ENCODE results near the gene LRIT2.

Gene LRIT2

GRCh38 chr10:84241185-84241790 is 15.9 kb upstream of the LRIT2 start, which contains the start of gene LRIT1:
TSS of gene LRIT1 (minus strand) at chr10:84241546. CDS start at chr10:84241439, 107 bp downstream.
- Histone ChIP-seq H3K9me3 (ENCODE audit: control insufficient read depth, insufficient read depth, low read length) (no peaks in the 10 kb centered on the region), H3K36me3 (ENCODE audit: control insufficient read depth, low read length) (no peaks in the 10 kb centered on the region), H3F3A (ENCODE audit: control insufficient read depth, insufficient read depth) (no peaks in the 10 kb centered on the region), H3K4me2 (ENCODE audit: low read length) (no peak within 1 kb of the TSS), H3K9me2 (replicated peaks; ENCODE audit: control insufficient read depth, low read length) (no peaks in the 10 kb centered on the region), H3K4me3 (ENCODE audit: low read length) (no peak within 1 kb of the TSS), H3K27ac (ENCODE audit: low read depth, low read length) (no peak within 1 kb of the TSS), H4K20me1 (ENCODE audit: control insufficient read depth, insufficient read depth, low read depth, low read length) (no peaks in the 10 kb centered on the region), H3K27me3 (ENCODE audit: control insufficient read depth, low read length) (no peaks in the 10 kb centered on the region), H3K4me1 (ENCODE audit: control insufficient read depth, low read length) (no peaks in the 10 kb centered on the region), H3K79me2 (ENCODE audit: control insufficient read depth, low read length) (no peaks in the 10 kb centered on the region)
- TF ChIP-seq EZH2phosphoT487 (IDR thresholded peaks at IDR 0.05; ENCODE audit: borderline replicate concordance, low read length) (no peak), CTCF (IDR thresholded peaks at IDR 0.05; ENCODE audit: low read depth, low read length, poor library complexity, severe bottlenecking) (no peak)

- Histone ChIP-seq H3K79me2 (ENCODE audit: control insufficient read depth, low read length) (no peaks in the 10 kb centered on the region), H4K20me1 (ENCODE audit: control insufficient read depth, insufficient read depth, low read depth, low read length) (no peaks in the 10 kb centered on the region), H3K4me2 (ENCODE audit: low read length) (no peak overlapping the region), H3K9me3 (ENCODE audit: control insufficient read depth, insufficient read depth, low read length) (no peaks in the 10 kb centered on the region), H3K4me3 (ENCODE audit: low read length) (no peak overlapping the region), H3K36me3 (ENCODE audit: control insufficient read depth, low read length) (no peaks in the 10 kb centered on the region), H3K27me3 (ENCODE audit: control insufficient read depth, low read length) (no peaks in the 10 kb centered on the region), H3K27ac (ENCODE audit: low read depth, low read length) (no peak overlapping the region), H3K9me2 (replicated peaks; ENCODE audit: control insufficient read depth, low read length) (no peaks in the 10 kb centered on the region), H3K4me1 (ENCODE audit: control insufficient read depth, low read length) (no peaks in the 10 kb centered on the region), H3F3A (ENCODE audit: control insufficient read depth, insufficient read depth) (no peaks in the 10 kb centered on the region)
- TF ChIP-seq CTCF (IDR thresholded peaks at IDR 0.05; ENCODE audit: low read depth, low read length, poor library complexity, severe bottlenecking) (no peak), EZH2phosphoT487 (IDR thresholded peaks at IDR 0.05; ENCODE audit: borderline replicate concordance, low read length) (no peak)
Measured at GRCh38 chr10:84238909-84239308, 13.6 kb upstream of the LRIT2 start.

GRCh38 chr10:84237199-84238051 is 12.1 kb upstream of the LRIT2 start:
- H3K36me3 ChIP-seq (ENCODE audit: control insufficient read depth, low read length) = no peaks in the 10 kb centered on the region
- H3K27ac ChIP-seq (ENCODE audit: low read depth, low read length) = no peak overlapping the region
- H3F3A ChIP-seq (ENCODE audit: control insufficient read depth, insufficient read depth) = no peaks in the 10 kb centered on the region
- H3K9me3 ChIP-seq (ENCODE audit: control insufficient read depth, insufficient read depth, low read length) = no peaks in the 10 kb centered on the region
- H3K79me2 ChIP-seq (ENCODE audit: control insufficient read depth, low read length) = no peaks in the 10 kb centered on the region
- H3K27me3 ChIP-seq (ENCODE audit: control insufficient read depth, low read length) = no peaks in the 10 kb centered on the region
- no peaks in the 10 kb centered on the region for H4K20me1 ChIP-seq (ENCODE audit: control insufficient read depth, insufficient read depth, low read depth, low read length)
- no peak overlapping the region for H3K4me2 ChIP-seq (ENCODE audit: low read length)
- TF ChIP-seq EZH2phosphoT487 (IDR thresholded peaks at IDR 0.05; ENCODE audit: borderline replicate concordance, low read length) = no peak
- TF ChIP-seq CTCF (IDR thresholded peaks at IDR 0.05; ENCODE audit: low read depth, low read length, poor library complexity, severe bottlenecking) = peak; percentile 36
- H3K9me2 ChIP-seq (replicated peaks; ENCODE audit: control insufficient read depth, low read length) = no peaks in the 10 kb centered on the region
- H3K4me1 ChIP-seq (ENCODE audit: control insufficient read depth, low read length) = no peaks in the 10 kb centered on the region
- no peak overlapping the region for H3K4me3 ChIP-seq (ENCODE audit: low read length)

Data from DOHH2 (cell line).